Measurements from ENCODE around the gene ZNF592.

Gene ZNF592

DNA sequence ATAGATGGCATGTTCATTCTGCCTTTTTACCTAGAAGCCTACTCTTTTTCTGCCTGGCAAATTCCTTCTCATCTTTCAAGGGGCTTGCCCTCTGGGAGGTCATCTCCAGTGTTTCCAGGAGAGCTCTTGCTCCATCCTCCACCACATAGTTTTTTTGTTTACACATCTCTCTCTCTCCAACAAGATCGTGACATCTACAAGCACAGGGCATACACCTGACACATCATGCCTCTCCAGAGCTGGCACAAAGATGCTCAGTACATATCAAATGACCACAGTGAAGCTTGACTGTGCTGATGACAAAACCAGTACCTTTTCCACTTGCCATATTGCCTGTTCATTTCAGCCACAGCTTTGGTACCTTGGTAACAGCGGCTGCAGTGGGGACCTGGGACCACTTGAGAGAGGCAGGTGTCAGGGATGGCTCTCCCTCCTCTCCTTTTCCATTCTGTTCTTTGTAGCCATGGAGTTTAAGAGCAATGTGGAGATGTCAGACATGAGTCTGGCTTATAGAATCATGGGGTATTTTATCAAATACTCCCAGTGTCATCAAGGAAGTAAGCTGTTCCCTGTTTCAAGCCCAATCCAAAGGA, 84.2 kb downstream of the ZNF592 start:
- no peak for DNase-seq

DNA sequence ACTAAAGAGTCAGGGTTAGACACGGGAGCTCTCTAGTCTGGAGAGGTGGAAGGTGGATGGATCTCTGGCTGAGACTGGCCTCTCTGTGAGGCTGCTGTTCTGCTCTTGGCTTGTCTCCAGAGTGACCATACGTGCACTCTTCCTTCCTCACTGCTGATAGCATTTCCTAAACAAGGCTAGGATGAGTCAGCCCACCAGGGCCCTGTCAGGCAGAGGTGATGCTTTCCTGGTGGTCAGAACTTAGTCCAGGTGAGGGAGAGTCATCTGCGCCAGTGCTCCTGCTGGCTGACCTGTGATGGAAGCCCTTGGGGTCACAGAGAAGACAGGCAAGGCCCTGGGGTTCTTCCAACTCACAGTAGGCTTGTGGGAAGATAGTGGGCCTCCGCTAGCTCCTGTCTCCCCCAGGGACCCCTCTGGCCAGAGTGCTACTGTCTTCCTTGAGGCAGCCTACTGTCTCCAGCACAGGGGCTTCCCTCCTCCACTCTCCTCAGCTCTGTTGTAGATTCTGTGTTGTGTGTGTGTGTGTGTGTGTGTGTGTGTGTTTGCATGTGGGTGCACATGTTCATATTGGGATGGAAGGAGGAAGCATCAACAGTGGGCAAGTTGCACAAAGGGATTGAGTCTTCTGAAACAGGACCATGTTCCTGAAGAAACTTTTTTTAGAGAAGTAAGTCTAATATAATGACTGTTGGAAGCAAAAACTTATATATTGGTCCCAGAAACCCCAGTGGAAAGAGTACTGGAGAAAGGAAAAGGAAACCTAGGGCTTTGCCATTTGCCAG, 85.2 kb downstream of the ZNF592 start:
- DNase-seq: peak; percentile 15

DNA sequence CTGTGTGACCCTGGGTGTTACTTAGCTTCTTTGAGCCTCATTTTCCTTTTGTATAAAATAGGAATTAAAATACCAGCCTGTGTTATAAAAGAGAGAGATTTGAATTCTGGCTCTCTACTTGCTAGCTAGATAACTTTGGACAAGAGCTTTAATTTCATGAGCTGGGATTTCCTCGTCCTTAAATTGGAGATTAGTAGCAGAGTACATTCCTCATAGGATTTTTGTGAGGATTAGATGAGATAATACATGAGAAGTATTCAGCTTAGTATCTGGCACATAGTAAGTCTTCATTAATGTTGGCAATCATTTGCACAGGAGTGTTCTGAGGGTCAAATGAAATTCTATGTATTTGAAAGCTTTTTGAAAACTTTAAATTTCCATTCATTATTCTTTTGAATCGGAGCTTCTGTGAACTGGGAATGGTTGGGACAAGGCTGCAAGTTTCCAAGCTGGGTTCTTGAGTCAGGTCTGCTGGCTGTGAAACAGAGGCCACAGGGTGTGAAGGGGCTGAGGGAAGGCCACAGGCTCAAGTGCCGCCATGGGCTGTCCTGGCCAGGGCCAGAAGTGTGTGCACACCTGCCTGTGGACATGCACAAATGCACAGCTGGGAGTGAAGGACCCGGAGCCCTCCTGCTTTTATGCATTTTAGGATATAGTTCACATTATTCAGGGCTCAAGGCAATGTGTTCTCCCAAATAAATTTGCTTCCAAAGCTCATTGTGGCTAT, 86.0 kb downstream of the ZNF592 start:
- no peak for DNase-seq

DNA sequence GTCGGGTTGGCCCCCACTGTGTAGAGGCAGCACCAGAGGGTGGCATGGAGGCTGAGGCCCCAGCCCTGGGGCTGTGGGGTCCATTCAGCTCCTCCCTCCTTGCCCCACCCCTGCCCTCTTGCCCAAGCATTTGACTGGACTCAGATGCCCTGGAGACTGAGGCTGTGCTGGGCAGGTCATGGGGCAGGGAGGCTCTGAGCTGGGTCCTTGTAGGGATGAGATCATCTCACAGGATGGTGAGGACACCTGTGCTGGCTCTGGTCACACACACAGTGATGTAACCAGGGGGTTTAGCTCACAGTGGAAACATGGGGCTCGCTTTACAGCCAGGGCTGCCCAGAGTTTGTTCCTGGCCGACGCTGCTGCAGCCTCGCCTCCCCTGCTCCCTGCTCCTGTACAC, 86.6 kb downstream of the ZNF592 start:
- no peak for DNase-seq

DNA sequence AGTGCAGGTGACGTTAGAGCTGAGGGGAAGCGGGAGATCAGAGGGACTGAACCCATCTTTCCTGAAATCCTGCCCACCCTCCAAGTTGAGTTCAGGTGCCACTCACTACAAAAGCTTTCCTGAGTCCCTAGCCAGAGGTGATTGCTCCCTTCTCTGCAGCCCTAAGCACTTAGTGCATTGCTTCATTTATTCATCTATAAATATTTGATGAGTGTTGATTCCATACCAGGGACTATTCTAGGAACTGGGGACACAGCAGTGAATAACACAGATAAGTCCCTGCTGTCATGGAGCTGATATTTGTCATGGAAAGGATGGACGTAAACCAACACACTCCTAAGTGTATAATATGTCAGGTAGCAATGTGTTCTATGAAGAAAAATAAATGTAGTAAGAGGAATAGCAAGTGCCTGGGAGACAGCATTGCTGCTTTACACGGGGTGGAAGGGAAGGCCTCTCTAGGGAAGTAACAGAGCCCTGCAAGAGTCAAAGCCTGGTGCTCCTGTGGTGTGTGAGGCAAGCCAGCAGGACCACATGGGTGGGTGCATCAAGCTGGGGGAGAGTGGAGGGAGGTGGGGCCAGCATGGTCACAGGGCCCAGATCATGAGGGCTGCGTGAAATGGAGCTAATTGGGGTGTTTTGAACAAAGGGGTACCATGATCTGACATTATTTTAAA, 87.4 kb downstream of the ZNF592 start:
- no peak for DNase-seq

DNA sequence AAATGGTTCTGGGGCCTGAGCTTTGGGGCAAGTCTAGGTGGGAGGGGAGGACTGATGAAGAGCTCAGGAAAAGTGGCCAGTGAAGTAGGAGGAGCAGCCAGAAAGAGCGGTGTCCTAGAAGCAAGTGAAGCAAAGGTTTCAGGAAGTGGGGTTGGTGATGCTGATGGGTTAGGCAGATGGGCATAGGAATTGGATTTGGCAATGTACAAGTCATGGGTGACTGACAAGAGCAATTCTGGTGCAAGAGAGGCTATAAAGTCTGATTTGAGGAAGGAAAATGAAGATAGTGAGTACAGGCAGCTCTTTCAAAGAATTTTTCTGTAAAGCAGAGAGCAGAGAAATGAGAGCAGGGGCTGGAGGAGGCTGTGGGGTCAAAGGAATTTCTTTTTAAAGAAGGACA, 88.5 kb downstream of the ZNF592 start:
- no peak for DNase-seq

DNA sequence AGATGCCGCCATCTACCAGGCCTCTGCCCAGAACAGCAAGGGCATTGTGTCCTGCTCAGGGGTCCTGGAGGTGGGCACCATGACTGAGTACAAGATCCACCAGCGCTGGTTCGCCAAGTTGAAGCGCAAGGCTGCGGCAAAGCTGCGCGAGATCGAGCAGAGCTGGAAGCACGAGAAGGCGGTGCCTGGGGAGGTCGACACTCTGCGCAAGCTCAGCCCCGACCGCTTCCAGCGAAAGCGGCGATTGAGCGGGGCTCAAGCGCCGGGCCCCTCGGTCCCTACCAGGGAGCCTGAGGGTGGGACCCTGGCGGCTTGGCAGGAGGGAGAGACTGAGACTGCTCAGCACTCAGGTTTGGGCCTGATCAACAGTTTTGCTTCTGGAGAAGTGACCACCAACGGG, 91.3 kb downstream of the ZNF592 start:
- no peak for DNase-seq

DNA sequence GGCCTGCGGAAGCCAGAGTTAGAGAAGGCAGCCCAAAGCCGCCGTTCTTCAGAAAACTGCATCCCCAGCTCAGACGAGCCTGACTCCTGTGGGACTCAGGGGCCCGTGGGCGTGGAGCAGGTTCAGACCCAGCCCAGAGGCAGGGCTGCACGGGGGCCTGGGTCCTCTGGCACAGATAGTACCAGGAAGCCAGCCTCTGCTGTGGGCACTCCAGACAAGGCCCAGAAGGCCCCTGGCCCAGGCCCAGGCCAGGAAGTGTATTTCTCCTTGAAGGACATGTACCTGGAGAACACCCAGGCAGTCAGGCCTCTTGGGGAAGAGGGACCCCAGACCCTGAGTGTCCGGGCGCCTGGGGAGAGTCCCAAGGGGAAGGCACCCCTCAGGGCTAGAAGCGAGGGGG, 91.9 kb downstream of the ZNF592 start:
- DNase-seq: no peak

DNA sequence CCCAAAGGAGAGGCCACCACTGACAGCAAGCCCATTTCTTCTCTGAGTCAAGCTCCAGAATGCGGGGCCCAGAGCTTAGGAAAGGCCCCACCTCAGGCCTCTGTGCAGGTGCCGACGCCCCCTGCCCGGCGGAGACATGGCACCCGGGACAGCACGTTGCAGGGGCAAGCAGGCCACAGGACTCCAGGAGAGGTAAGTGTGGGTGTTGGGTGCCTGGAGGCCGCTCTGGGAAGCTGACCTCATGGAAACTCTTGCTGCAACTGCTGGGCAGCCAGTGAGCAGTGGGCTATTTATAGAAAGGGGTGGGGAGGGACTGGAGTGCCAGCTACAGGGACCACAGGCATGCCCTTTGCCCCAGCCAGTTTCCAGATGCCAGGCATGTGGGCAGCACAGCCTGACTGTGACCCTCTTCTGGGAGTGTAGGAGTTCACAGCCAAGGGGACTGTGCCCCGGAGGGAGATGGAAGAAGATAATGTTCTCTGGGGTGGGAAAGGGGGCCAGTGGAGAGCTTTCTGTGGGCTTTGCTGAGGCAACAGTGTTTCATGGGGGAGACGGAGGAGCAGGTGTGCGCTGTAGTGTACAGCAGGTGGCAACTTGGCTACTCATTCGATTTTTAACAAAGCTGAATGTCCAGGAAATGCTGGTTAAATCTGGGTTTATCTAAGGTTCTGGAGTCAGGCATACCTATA, 92.5 kb downstream of the ZNF592 start:
- DNase-seq: no peak

DNA sequence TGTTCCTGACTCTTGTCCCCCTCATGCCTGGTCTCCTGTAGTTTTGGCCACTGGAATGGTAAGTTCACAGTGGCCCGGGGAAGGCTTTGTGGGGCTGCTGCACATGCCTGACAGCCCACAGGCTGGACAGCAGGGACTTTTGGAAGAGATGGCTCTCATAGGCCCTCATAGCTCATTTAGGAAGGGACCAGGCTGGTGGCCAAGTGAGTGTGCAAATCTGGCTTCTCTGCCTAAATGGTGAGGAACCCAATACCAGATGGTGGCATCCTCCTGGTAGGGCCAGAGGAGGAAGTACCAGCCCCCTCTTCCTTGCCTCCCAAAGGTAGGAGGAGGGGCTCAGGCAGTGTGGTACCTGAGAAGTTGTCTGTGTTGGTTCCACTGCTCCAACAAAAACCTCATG, 94.4 kb downstream of the ZNF592 start:
- no peak for DNase-seq

DNA sequence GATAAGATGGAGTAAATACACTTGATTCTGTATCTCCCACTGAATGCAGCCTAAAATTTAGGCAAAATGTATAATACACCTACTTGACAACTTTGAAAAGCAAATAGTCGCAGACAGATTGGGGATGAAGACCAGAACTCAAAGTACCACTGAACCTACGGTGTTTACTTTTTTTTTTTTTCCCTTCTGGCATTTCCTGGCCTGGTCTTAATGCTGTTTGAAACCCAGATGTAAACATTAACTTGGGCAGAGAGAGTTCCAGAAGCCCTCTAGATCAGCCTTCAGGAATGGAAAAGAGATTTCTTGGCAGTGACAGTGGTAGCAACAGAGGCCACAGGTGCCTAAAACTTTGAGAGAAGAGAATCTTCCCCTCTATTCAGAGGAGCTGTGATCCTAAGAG, 96.6 kb downstream of the ZNF592 start:
- no peak for DNase-seq

DNA sequence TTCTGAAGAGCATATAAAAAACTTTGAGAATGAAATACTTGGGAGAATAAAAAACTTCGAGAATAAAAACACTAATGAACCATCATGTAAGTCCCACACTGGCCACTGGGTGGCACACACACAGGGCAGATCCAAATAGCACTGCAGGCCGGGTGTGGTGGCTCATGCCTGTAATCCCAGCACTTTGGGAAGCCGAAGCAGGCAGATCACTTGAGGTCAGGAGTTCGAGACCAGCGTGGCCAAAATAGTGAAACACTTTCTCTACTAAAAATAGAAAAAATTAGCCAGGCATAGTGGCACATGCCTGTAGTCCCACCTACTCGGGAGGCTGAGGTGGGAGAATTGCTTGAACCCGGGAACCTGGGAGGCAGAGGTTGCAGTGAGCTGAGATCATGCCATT, 97.2 kb downstream of the ZNF592 start:
- DNase-seq: peak; percentile 57

DNA sequence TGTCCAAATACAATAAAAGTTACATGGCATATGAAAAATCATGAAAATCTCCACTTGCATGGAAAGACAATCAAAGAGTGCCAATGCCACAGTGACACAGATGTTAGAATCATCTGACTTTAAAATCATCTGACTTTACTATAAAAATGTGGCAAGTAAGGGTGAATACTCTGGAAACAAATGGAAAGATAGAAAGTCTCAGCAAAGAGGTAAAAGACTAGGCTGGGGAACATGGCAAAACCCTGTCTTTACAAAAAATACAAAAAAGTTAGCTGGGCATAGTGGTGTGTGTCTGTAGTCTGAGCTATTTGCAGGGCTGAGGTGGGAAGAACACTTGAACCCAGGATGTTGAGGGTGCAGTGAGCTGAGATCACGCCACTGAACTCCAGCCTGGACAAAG, 97.9 kb downstream of the ZNF592 start:
- no peak for DNase-seq

DNA sequence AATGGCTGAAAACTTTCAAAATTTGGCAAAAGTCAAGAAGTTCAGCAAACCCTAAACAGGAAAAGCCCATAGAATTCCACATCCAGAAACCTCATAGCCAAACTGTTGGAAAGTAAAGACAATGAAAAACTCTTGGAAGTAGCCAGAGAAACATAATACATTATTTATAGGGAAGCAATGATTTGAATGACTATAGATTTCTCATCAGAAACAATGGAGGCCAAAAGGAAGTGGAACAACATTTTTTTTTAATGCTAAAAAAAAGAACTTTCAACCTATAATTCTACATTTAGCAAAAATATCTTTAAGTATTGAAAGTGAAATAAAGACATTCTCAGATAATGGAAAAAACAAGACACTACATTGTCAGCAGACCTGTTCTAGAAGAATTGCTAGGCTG, 99.0 kb downstream of the ZNF592 start:
- DNase-seq: no peak

DNA sequence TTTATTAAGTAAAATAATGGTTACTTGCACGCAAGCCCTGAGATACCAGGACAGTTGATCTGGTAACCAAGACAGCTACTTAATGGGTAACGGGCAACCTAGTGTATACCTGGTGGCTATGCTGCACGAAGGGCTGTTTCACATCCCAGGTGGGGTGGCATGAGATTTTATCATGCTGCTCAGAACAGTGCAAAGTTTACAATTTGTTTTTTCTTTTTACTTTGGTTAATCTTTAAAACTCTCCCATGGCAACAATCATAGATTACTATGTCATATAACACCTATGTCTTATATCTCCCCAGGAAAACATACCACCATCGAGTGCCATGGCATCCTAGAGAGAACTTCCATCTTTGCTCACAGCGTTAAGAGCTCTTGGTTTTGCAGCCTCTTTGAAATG, 103.8 kb downstream of the ZNF592 start:
- no peak for DNase-seq

DNA sequence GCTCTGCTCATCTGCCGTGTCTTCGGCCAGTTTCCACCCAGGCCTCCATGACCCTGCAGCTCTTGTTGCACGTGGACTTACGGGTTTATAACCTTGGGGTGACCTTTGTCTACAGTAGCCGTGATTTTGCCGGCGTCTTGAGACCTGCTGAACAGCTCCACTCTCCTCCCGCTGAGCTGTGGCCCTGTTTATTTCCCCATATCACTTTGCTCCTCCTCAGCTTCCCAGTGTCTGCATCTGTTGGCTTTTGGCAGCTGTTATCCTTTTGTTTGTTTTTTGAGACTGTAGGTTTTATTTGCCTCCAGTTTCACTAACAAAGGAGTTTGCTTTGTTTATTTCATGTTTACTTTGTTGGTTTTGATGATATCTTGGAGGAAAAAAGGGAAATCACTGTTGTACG, 106.7 kb downstream of the ZNF592 start:
- no peak for DNase-seq

DNA sequence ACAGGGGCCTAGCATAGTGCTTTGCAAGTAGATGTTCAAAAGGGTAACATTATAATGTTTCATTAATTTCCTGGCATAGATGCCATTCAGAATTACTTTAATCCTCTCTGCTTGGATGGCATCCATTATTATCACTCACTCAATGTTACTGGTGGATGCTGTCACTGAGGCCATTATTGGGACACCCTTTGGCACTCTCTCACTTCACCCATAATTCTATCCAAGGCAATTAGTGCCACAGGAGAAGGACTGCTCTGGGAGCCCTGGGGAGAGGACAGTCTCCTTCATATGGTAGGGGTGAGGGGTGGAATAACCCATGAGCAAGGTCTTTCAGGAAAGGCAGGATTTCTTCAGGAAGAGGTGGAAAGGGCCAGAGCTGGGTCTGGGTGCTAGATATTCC, 107.4 kb downstream of the ZNF592 start:
- DNase-seq: no peak

Measured in fibroblast of skin of abdomen (primary cell).